B cell (primary cell): Measurements from ENCODE around the gene SELENOF. TPM values are rescaled to one million over a fixed set of nuclear protein-coding genes. Genes with fewer than 3 reads are reported as not detected.

ENCODE experiments used
- ATAC-seq: fragments of 200-7000 bp; cut with Tn5 transposase; one replicate; pipeline ENCODE4 v1.10.0; 2021; ENCODE audit warnings: low read depth, mild to moderate bottlenecking, moderate number of reproducible peaks, moderate library complexity
- CTCF ChIA-PET: fragments of 350-600 bp; sonication (Branson Sonifier 250); formaldehyde crosslinking; loops from one replicate; lab custom pipeline; 2021; ENCODE audit warnings: antibody characterized with exemption, inconsistent platforms; lab: Charles Lee
- POLR2A ChIA-PET: fragments of 350-600 bp; sonication (Branson Sonifier 250); formaldehyde crosslinking; loops from one replicate; lab custom pipeline; 2021; ENCODE audit warnings: antibody characterized with exemption; lab: Charles Lee
- DNase-seq: peaks from one replicate; pipeline ENCODE4 v3.0.0; 2013
- H2AFZ ChIP-seq: 2 replicates; pipeline ENCODE4 v1.6.1; 2012; ENCODE audit warnings: mild to moderate bottlenecking, low read depth, low read length; ENCODE audit not compliant: insufficient read depth, poor library complexity, severe bottlenecking
- H3K27ac ChIP-seq, 2 donors: 1 replicate in 1 of 2; 2 replicates in 1 of 2; pipeline ENCODE4 v1.5.1; 2012 to 2013; ENCODE audit warnings: low read length in 2 of 2, mild to moderate bottlenecking in 2 of 2, moderate library complexity in 1 of 2
- H3K27me3 ChIP-seq, 4 experiments: fragments of 200-600 bp in 1 of 4; sonication (generic) in 1 of 4; replicated peaks in 1 of 4; 1 replicate in 2 of 4; 2 replicates in 2 of 4; pipeline versions ENCODE4 v1.6.1 to v1.7.0; 2013 to 2016; ENCODE audit warnings: low read length in 3 of 4, mild to moderate bottlenecking in 2 of 4, mixed read lengths in 1 of 4, moderate library complexity in 1 of 4; ENCODE audit not compliant: insufficient read depth in 4 of 4, control insufficient read depth in 3 of 4; ENCODE audit errors: control extremely low read depth in 1 of 4
- H3K36me3 ChIP-seq, 2 experiments: replicated peaks in 1 of 2; 1 replicate in 1 of 2; 2 replicates in 1 of 2; pipeline versions ENCODE4 v1.6.1 to v1.7.1; 2013; ENCODE audit warnings: low read length in 1 of 2; ENCODE audit not compliant: insufficient read depth in 2 of 2, control insufficient read depth in 1 of 2; ENCODE audit errors: control extremely low read depth in 1 of 2, extremely low read depth in 1 of 2
- H3K4me1 ChIP-seq, 2 donors: fragments of 200-600 bp in 1 of 2; sonication (generic) in 1 of 2; 1 replicate in 1 of 2; 2 replicates in 1 of 2; pipeline versions ENCODE4 v1.5.1 to v1.6.1; 2013 to 2017; ENCODE audit warnings: low read length in 2 of 2; ENCODE audit not compliant: control insufficient read depth in 2 of 2, insufficient read depth in 2 of 2
- H3K4me2 ChIP-seq: replicated peaks from 2 replicates; pipeline ENCODE3; 2012; ENCODE audit warnings: mild to moderate bottlenecking, low read depth, low read length; ENCODE audit not compliant: poor library complexity, severe bottlenecking
- H3K4me3 ChIP-seq, 5 experiments: fragments of 200-600 bp in 1 of 5; sonication (generic) in 1 of 5; 1 replicate in 3 of 5; 2 replicates in 2 of 5; pipeline versions ENCODE4 v1.5.1 to v1.7.0; 2011 to 2016; ENCODE audit warnings: low read length in 4 of 5, mild to moderate bottlenecking in 4 of 5, low read depth in 2 of 5, control low read depth in 1 of 5, moderate library complexity in 1 of 5; ENCODE audit not compliant: insufficient read depth in 1 of 5; ENCODE audit errors: control extremely low read depth in 1 of 5, extremely low read depth in 1 of 5
- H3K79me2 ChIP-seq: fragments of 200-600 bp; sonication (generic); one replicate; pipeline ENCODE4 v1.6.0; 2016; ENCODE audit warnings: low read length; ENCODE audit not compliant: control insufficient read depth, insufficient read depth
- H3K9ac ChIP-seq: fragments of 200-600 bp; sonication (generic); 2 replicates; pipeline ENCODE4 v1.6.1; 2017; ENCODE audit warnings: mild to moderate bottlenecking, low read length, moderate library complexity
- H3K9me3 ChIP-seq, 3 donors: one replicate each; pipeline versions ENCODE4 v1.6.1 to v1.7.1; 2013; ENCODE audit warnings: low read length in 2 of 3; ENCODE audit not compliant: control insufficient read depth in 2 of 3, insufficient read depth in 1 of 3; ENCODE audit errors: control extremely low read depth in 1 of 3
- H4K20me1 ChIP-seq: 2 replicates; pipeline ENCODE4 v1.6.0; 2012; ENCODE audit warnings: mild to moderate bottlenecking, low read length; ENCODE audit not compliant: insufficient read depth, control insufficient read depth, poor library complexity, severe bottlenecking
- H3K27ac Mint-ChIP-seq: one replicate; pipeline ENCODE4 v1.8.0; 2021; ENCODE audit warnings: mixed read lengths
- H3K27me3 Mint-ChIP-seq: one replicate; pipeline ENCODE4 v1.8.0; 2021; ENCODE audit warnings: mixed read lengths
- H3K4me1 Mint-ChIP-seq: one replicate; pipeline ENCODE4 v1.8.0; 2021; ENCODE audit warnings: mixed read lengths
- H3K4me3 Mint-ChIP-seq: one replicate; pipeline ENCODE4 v1.8.0; 2021; ENCODE audit warnings: mixed read lengths
- H3K9me3 Mint-ChIP-seq: one replicate; pipeline ENCODE4 v1.8.0; 2022; ENCODE audit warnings: mixed read lengths; ENCODE audit not compliant: insufficient read depth
- EZH2 ChIP-seq: IDR thresholded peaks from 2 replicates; pipeline ENCODE4 v1.6.1; 2012; ENCODE audit warnings: borderline replicate concordance, low read depth, mild to moderate bottlenecking, moderate library complexity, low read length; ENCODE audit not compliant: insufficient read depth, poor library complexity, severe bottlenecking
- WGBS: methylation state at CpG from one replicate; pipeline ENCODE4 v1.1.5; 2013; ENCODE audit warnings: missing lambda C conversion rate; ENCODE audit not compliant: insufficient coverage; 5-methylcytosine and 5-hydroxymethylcytosine counted together
- intact Hi-C: fragments of 100-400 bp; cut with micrococcal nuclease; formaldehyde crosslinking; loops from one replicate; pipeline ENCODE4 v1.10.0; 2022
- polyA plus RNA-seq: library from polyadenylated mRNA; depleted of rRNA; stranded (reverse); fragments of >200 nt; gene quantifications from 2 replicates; pipeline ENCODE4 v1.2.3, GENCODE V29; 2012
- total RNA-seq, 2 donors: library from RNA; stranded (reverse); fragments of 120-200 nt in 1 of 2; gene quantifications; 1 replicate in 1 of 2; 2 replicates in 1 of 2; pipeline versions ENCODE4 v1.2.3 to v1.2.4, GENCODE V29; 2013 to 2022
- TF ChIP-seq, protein P1 (sequence below): fragments of 200-600 bp; IDR thresholded peaks from one replicate; pipeline ENCODE4 v1.8.0; 2022; ENCODE audit warnings: antibody characterized with exemption, mild to moderate bottlenecking

SELENOF gene
- total and polyA plus RNA-seq, 2 donors (not counting 1 experiment from before 2014, with no cell fraction given), result 113 to 185 TPM

DNA sequence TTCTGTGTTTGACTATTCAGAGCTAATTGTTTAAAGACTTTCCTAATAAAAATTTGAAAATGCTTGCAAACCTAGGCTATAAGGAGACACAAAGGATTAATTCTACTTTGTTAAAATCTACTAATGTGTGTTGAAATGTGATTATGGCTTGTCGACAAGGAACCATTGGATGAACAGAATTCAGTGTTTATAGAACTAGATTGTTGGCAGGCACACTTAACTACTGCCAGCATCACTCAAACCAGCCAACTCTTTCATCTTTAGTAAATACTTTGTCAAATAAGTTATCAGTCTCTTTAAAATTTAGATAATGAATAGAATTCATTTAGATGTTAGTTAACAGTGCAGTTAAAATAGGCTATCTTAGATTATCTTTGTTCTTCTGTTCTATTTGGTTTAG is 28.1 kb upstream of the SELENOF start:
- no peaks in the 10 kb centered on the region for H3K9me3 ChIP-seq
- ATAC-seq (no peak), DNase-seq (no peak)
- no peak overlapping the region for H3K27ac ChIP-seq
- no peaks in the 10 kb centered on the region for H3K36me3 ChIP-seq
- peaks cover 8% of the 10 kb centered on the region for H4K20me1 ChIP-seq
- no peak for TF ChIP-seq EZH2
- TF ChIP-seq, protein P1, sequence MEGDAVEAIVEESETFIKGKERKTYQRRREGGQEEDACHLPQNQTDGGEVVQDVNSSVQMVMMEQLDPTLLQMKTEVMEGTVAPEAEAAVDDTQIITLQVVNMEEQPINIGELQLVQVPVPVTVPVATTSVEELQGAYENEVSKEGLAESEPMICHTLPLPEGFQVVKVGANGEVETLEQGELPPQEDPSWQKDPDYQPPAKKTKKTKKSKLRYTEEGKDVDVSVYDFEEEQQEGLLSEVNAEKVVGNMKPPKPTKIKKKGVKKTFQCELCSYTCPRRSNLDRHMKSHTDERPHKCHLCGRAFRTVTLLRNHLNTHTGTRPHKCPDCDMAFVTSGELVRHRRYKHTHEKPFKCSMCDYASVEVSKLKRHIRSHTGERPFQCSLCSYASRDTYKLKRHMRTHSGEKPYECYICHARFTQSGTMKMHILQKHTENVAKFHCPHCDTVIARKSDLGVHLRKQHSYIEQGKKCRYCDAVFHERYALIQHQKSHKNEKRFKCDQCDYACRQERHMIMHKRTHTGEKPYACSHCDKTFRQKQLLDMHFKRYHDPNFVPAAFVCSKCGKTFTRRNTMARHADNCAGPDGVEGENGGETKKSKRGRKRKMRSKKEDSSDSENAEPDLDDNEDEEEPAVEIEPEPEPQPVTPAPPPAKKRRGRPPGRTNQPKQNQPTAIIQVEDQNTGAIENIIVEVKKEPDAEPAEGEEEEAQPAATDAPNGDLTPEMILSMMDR, result no peak
- no CpG with 5 or more reads among the region's 1 CpG for WGBS
- POLR2A ChIA-PET, result no interaction called here
- no peaks in the 10 kb centered on the region for H3K27me3 ChIP-seq
- H3K4me3 ChIP-seq, result no peak overlapping the region
- Mint-ChIP-seq H3K4me3 (no peak overlapping the region), H3K27ac (no peak overlapping the region), H3K9me3 (no peaks in the 10 kb centered on the region), H3K27me3 (no peaks in the 10 kb centered on the region), H3K4me1 (peaks cover 18% of the 10 kb centered on the region)
- intact Hi-C loops, result no loop called here
- H3K9ac ChIP-seq, result no peak overlapping the region
- CTCF ChIA-PET, result interaction anchor here (0.6 to 0.9 kb wide), 3 partner anchors 15 to 143 kb away, joined by 3 to 5 read pairs (median 4); no protein-coding TSS in a partner anchor
- H3K4me1 ChIP-seq, result peaks cover 0 to 10% of the 10 kb centered on the region in 2 donors
- H2AFZ ChIP-seq, result no peak overlapping the region
- peaks cover 92% of the 10 kb centered on the region for H3K79me2 ChIP-seq
- no peak overlapping the region for H3K4me2 ChIP-seq

DNA sequence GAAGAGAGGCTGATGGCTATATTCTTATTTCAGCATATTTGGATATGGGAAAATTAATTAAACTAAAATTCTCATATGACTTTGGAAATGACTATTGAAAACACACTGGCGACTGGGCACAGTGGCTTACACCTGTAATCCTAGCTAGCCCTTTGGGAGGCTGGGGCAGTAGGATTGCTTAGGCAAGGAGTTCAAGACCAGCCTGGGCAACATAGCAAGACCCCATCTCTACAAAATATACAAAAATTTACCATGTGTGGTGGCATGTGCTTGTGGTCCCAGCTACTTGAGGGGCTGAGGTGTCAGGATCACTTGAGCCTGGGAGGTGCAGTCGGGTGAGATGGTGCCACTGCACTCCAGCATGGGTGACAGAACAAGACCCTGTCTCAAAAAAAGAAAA is 26.7 kb upstream of the SELENOF start:
- Mint-ChIP-seq H3K27me3 (no peaks in the 10 kb centered on the region), H3K27ac (no peak overlapping the region), H3K9me3 (no peaks in the 10 kb centered on the region), H3K4me1 (peaks cover 18% of the 10 kb centered on the region), H3K4me3 (no peak overlapping the region)
- ChIA-PET POLR2A (no interaction called here), CTCF (no interaction called here)
- DNase-seq, result no peak
- WGBS, result no CpG with 5 or more reads among the region's 2 CpGs
- Histone ChIP-seq H3K4me3 (no peak overlapping the region), H3K27me3 (no peaks in the 10 kb centered on the region), H2AFZ (no peak overlapping the region), H3K4me1 (peaks cover 0 to 10% of the 10 kb centered on the region in 2 donors), H3K9me3 (no peaks in the 10 kb centered on the region), H3K9ac (no peak overlapping the region), H3K36me3 (no peaks in the 10 kb centered on the region), H4K20me1 (peaks cover 8% of the 10 kb centered on the region), H3K4me2 (no peak overlapping the region), H3K79me2 (peaks cover 96% of the 10 kb centered on the region), H3K27ac (no peak overlapping the region)
- intact Hi-C loops, result no loop called here
- ATAC-seq, result no peak
- TF ChIP-seq EZH2, result no peak
- TF ChIP-seq, protein P1, result no peak
